Measurements from ENCODE around the gene FLT1.

Gene FLT1

DNA sequence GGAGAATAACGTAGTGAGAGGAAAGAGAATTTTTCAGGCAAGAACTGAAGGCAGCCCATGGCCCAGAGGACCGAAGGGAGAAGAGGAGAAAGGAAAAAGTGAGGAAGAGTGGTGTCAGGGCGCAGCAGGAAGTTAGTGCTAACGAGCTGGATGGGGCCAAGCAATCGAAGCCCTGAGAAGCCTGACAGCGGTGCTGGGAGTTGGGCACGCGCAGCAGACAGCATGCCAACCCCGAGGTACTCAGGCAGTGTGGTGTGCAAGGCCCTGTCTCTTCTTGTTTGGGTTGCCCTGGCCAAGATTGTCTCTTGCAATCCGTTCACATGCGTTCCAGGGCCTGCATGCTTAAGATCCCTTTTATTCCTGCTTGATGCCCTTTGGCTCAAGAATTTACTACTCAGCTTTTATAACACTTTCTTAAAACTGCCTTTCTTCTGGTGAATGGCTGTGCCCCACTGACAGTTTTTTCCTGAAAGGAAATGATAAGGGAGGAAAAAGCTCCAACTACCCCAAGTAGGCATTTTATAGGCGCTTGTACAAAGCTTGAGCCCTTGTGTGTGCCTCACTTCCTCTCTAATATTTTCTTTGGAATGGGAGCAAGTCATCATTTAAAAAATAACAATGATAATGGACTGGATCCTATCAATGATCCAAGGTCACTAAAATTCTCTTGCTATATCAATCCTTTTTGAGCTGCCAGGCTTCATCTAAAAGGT lies 115.4 kb downstream of the FLT1 start:
- DNase-seq = no peak

DNA sequence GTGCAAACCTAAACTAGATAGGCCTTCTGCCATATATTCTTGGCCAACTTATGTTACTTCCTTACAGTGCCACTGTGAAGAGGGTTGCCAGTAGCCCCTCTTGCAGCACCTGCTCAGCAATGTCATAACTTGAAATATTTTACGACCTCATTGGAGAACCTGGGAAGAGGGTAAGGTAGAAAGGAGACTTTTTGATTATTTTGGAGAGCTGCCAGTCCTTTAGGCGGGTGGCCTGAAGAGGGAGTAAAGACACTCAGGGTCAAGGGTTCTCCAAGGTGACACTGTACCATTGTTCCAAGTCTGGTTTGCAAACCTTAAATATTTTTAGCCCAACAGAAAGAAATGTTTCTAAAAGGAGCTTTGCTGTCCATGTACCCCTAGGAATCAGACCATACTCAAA lies 118.3 kb downstream of the FLT1 start:
- no peak for DNase-seq

DNA sequence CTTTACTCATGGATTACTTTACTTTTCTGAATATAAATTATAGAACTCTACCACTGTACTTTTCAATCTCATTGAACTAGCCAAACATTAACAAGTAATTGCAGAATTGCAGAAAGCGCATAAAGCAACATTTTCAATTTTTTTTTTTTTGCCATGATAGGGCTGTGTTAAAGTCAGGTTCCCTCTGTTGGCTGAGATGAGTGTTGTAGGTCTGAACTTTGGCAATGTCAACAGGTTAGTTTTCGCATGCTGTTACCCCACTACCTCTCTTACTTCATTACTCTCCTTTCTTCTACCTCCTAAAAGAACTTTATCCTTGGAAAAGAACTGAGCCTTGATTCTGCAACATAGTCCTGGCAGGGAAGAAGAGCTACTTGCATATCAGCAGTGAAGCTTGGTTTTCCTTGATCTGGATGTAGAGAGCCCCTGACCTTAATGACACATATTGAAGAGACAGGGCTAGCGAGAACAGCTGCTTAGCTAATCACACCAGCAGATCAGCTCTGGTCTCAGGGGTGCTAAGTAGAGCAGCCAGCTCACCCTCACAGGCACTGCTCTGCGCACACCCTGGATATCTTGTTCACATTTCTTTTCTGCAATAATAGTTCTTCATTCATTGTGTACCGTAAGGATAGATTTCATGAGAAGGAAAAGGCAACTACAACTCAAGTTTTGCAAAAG lies 119.5 kb downstream of the FLT1 start:
- no peak for DNase-seq

DNA sequence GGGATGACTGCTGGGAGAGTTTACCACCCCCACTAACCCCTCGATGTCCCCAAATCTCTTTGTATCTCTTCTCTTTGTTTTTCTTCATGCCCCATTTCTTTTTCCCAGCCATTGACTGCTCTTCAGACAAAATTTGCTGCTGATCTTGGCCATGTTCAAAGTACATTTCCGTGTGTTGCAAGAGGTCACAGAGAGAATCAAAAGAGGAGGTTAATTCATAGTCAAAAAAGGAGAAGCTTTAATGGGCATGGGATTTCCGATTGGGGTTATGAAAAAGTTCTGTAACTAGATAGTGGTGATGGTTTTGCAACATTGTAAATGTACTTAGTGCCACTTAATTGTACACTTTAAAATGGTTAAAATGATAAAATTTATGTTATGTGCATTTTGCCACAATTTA lies 121.1 kb downstream of the FLT1 start:
- no peak for DNase-seq

DNA sequence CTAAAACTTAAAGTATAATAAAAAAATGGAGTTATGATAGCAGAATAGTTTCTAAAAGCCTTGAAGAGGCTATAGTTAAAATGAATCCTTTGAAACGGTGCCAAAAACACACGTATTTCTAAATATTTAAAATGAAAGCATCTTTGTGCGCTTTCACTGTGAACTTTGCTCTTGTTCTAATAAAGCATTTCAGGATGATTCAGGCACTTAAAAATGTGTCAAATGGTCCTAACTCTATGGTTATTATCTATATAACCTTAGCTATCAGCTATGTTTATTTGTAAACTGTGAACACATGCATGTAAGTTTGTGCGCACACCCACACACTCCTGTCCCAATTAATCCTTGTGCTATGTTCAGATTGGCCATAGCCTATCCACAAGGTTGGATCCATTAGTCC lies 124.5 kb downstream of the FLT1 start:
- DNase-seq = no peak

DNA sequence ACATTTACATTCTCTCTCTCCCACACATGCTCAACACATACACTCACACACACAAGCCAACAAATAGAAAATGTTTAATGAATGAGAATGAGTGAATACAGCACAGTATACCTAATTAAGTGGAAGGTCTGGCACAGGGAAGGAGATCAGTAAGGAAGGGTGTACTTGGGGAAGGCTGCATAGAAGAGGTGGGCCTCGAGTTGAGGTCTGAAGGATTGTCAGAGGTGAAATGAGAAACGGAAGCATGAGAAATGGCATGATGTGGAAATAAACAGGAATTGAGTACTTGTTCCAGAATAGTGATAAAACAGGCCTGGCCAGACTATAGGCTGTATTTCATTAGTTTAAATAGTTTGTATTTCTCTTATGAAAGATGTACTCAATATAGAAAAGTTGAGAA lies 136.2 kb downstream of the FLT1 start:
- no peak for DNase-seq

DNA sequence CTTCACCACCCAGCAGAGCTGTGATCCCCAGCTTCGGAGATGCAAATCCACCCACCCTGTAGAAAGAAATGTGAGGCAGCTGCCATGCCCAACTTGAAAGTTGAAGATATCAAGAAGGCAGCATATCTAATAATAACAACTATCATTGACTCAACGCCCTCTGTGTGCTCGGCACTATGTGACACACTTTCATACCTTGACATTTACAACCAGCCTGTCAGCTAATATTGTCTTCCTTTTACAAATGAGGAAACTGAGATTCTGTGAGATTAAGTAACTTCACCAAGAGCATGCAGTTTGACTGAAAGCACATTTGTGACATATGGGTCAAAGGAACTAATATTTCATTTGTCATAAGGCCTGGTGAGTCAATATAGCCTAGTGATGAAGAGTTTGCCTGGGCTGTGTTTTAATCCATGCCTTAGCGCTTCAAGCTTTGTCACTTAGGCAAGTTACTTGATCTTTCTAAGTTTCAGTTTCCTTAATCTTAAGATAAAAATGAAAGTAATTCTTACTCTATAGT lies 137.0 kb downstream of the FLT1 start:
- DNase-seq = no peak

DNA sequence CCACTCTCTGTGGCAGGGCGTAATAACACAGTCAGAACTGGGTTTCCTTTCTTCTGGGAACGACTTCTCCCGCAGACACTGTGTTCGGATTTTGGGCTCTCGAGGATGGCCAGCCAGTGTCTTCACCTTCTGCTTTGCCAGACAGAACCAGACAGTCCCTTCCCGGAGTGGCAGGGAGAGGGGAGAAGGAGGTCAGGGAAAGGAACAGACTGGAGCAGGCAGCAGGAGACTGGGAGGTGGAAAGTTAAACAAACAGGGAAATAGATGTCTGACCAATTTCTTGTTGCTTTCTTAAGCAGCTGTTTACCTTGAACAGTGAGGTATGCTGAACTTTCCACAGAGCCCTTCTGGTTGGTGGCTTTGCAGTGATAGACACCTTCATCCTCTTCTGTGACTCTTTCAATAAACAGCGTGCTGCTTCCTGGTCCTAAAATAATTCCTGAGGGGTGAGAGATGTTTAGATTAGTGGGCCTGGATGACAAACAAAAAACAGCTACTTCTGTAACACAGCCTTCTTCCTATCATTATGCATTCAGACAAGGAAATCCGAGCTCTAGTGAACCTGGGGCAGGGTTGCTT lies 137.6 kb downstream of the FLT1 start:
- no peak for DNase-seq

DNA sequence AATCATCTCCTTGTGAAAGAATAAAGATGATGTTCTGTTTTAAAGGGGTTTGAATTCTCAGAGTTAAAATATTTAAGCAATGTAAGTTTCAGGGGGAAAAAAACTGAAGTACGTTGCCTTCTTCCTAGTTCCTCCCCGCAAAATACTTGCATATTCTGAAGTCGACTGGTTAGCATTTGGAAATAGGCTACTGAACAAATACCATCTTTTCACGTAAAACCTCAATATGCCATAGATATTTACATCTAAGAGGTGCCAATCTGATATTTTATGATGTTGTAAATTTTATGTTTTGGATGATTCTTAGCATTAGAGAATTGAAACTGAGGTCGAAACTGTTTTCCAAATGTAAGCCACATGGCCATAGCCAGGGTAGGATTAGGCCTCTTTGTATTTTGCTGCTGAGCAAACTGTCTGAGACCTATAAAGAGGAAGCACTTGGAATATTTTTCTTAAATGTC lies 138.3 kb downstream of the FLT1 start:
- DNase-seq = no peak

DNA sequence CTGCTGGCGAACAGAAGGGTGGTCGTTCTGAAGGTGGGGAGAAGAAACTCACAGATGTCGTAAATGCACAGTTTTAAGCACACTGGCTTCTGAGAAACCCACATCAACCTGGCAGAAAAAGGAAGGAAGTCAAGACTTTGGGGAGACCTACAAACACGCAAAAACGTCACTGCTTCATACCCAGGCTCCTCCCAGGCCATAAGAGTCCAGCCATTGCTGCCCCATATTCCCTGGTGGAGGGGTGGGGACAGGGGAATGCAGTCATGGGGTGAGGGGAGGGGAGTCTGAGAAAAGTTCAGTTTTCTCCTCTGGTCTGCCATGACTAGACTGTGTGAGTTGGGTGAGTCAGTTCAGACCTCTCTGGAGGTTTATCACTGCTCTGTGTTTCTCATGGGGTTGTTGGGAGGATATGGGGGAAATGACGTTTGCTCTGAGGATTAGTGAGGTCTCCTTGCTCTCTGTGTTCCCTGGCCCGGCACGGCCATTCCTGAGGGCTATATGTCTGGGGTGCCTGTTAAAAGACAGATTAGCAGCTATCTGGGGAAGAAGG lies 139.0 kb downstream of the FLT1 start:
- DNase-seq = no peak

DNA sequence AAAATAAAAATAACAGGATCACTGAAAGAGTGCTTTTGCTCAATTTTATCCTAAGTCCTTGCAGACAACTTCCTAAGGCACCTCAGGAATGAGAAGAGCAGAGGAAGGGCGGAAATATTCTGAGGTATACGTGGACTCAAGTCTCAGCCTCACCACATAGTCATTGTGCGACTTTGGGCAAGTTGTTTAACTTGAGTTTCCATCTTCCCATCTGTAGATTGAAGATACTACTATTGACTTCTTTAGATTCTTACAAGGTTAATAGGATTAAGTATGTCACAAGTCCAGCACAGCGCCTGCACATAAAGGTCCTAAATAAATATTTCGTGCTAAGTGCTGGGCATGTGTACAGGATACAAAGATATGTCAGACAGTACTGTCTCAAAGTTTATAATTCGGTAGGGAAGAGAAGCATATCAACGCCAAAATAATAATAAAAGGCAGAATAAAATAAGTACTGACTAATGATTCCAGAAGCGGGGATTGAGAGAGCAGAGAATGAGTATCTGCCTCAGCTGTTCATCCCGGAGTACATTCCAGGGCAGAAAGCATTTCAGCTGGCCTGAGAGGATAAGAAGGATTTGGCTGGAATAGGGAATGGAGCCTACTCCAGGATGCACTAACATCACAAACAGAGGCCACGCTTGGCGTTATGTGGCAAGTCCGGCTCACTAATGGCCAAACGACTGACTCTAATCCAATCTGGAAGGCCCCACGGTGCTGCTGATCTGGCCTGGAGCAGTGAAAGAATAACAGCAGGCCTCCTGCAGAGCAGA lies 139.7 kb downstream of the FLT1 start:
- no peak for DNase-seq

DNA sequence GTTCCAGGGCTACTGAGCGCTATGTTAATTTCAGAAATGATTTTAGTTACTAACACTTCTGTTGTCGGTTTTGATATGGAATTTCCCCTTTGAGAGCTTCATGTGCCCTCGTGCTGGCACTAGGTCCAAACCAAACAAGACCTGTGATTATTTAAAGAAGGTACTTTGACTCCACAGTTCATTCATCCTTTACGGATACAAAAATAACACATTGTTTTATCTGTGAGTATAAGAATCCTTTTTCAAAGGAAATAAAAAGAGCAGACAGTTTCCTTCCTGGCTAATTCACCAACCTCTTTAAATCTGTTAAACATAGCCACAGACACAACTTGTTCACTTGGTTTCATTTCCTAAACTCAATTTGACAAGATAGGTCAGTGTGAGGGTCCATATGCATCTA lies 141.2 kb downstream of the FLT1 start:
- DNase-seq = no peak

DNA sequence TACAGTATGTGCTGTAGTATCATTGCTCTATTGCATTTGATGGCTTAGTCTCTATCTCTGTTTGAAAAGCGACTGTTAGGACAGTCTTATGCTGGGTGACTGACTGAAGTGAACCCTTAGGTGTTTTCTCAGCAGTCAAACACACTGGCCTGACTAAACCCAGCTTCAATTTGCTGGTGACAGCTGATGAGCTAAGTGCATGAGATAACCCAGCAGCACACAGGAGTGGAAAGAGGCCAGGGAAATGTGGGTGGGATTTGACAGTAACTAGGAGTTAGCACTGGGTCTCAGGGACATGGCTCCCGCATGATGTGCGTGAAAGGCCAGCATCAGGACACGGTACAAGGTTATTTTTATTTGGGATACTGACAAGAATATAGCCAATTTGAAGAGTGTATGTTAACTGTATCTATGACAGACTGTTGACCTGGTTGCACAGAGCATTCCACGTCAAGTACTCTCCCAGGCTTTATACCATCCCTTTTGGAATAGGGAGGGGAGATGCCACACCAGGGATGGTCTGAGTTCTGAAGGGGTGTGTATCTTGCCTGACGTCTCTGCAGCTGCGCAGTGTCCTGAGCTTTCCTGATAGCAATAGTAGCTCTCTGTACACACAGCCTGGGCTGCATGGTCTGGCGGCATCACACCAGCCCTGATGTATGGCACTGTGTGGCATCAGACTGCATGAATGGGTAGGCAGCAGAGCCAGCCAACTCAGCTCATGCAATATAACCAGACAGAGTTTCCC lies 144.8 kb downstream of the FLT1 start:
- no peak for DNase-seq

DNA sequence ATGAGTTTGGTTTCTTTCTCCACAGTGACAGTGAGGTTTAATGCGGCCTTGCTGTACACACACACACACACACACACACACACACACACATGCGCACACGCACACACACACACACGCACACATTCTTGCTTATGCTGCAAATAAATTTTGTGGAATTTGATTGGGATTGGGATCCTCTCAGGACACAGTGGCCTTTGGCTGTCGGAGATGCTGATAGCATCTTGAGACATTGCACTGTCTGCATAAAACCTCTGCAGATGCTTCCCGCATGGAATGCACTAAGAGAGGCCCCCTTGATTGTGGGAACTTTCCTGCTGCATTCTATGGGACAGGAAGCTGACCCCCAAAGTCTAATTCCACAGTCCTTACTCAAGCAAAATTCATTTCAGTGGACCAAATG lies 145.6 kb downstream of the FLT1 start:
- no peak for DNase-seq

DNA sequence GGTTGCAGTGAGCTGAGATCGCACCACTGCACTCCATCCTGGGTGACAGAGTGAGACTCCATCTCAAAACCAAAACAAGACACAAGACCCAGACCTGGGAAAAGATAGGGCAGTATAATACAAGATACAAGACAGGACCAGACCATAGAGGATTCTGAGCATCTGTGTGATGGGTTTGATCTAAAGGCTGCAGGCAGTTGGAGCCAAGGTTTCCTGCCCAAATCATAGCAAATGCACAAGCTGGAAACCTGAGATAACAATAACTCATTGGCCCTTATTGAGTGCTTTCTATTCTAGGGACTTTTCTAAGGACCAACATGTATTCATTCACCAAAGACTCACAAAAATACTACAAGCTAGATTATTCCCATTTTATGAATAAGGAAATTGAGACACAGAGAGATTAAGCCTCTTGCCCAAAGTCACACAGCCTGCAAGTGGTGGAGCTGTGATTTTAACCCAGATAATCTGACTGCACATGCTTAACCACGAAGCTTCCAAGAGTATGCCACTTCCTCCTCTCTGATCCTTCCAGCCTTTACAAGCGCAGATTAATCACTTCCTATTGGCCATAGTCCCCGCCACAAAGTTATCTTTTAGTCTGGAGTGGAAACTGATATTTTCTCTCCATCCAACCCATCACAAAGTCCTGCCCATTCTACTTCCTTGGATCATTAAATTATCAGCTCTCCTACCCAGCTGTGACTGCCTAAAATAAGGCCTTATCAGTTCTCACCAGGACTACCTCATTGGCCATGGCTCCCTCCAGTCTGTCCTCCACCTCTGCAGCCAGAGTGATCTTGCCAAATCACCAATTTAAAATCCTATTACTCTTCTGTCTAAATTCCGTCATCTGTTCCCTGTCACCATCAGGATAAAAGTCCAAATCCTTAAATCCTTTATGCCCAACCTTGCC lies 147.2 kb downstream of the FLT1 start:
- no peak for DNase-seq

DNA sequence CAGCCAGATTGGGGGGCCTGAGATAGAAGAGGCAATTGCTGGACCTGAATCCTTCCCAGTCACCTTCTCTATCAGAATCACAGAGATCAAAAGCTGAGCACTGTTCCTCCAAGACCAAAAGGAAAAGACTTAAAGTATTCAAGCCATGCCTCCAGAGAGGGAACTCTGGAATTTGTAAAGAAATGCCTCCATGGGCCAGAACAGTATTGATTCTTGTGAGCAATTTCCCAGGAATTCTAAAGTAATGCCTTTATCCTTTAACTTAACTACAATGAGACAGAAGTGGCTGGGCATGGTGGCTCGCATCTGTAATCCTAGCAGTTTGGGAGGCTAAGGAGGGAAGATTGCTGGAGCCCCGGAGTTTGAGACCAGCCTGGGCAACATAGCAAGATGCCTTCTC lies 148.8 kb downstream of the FLT1 start:
- DNase-seq = no peak

DNA sequence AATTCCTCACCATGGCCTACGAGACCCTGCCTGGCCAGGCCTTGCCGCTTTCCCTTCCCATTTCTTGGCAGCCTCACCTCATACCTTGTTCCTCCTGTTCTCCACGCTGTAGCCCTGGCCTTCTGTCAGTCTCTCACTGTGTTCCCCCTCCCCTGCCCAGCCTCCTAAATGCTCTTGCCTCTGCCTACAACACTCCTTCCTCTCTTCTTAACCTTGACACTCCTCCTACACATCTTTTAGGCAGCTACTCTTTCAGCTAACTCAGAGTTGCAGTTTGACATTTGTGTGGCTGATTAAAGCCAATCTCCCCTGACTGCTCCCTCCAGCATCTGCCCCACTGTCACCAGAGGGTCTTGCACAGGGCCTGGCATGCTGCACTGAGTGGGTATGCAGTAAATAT lies 150.8 kb downstream of the FLT1 start:
- DNase-seq = no peak

DNA sequence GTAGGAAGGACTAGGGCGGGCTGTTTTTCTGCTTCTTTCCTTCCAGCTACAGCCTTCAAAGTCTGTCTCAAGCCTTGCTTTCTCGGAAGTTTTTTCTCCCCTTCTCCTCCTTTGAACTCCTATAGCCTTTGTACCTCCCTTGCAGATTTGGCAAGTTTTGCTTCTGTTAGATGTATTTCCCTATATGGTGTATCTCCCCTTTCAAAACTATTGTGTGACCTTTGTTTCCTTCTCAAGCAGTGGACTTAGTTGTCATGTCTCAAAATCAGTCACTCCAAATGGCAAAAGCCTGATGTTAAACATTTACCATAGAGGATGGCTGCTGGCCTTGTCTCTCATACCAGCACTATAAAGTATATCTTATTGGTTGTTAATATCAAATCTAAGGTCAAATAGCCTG lies 152.7 kb downstream of the FLT1 start:
- no peak for DNase-seq

DNA sequence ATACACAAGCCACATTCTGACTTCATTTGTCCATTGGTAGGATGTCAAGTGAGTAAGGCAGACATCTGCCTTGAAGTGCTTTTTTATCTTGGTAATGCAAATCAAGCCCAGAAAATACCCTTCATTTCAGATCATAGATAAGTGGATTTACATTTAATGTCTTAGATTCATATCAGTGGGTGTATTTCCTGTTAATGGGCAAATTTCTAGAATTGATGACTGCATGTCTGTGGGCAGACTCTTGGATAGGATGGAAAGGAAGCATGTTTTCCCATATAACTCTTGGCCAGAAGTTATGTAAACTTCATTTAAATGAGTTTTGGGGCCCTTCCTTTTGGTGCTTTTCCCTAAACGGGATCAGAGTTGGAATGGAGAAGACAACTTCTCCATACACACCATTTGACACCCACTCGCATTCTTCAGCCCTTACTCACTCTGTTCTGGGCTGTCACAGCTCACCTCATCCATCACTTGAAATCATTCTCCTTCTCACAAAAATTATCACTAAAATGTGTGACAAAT lies 154.6 kb downstream of the FLT1 start:
- no peak for DNase-seq

DNA sequence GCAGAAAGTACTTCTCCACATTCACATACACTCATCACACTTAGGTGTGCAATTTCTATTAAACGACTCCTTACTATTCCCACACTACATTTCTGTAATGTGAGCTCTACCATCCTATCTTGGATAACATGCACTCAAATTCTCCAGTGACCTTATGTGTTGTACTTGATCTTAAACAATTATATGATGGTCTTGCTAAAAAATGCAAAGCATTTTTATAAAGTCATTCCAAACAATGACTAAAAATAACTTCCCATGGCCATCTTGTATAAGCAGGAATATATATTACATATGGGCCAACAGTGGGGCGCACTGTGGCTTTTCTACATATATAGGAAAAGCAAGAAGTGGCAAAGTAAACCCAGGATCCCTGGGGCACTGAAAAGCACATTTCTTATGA lies 155.5 kb downstream of the FLT1 start:
- DNase-seq = no peak

DNA sequence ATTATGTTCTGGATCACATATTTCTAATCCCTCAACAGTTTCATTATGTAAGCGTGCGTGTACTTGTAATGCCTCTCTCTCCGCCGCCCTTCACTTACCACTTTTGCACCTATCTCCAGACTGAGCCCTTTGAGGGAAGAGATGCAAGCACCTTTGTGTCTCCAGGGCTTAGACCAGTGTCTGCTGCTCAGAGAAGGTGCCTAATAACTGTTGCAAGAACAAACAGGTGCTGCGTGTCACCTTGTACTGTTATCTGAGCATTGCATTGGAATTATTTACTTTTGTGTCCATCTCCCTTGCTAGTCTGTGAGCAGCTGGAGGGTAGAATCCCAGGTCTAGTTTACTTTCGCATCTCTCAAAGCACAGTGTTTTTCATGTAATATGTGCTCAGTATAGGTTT lies 156.2 kb downstream of the FLT1 start:
- no peak for DNase-seq

Measured in stimulated activated CD4-positive, alpha-beta T cell treated with anti-CD3 and anti-CD28 coated beads, Interleukin-4, amount 100 ng/mL, for 1 hour (primary cell).